HG03575 (cell line): ENCODE data around the gene TMEM223.
"Not testable (repeated sequence)": the region's sequence is repeated elsewhere in the genome, so short reads cannot be mapped to it uniquely, and the experiment has no call there.

Source experiments
- ATAC-seq: cut with Tn5 transposase; IDR thresholded peaks from one replicate; pipeline ENCODE4 v1.9.1; 2021; ENCODE audit not compliant: unreplicated experiment, insufficient number of reproducible peaks, low FRiP score; ENCODE audit errors: extremely low read depth

Gene TMEM223

DNA sequence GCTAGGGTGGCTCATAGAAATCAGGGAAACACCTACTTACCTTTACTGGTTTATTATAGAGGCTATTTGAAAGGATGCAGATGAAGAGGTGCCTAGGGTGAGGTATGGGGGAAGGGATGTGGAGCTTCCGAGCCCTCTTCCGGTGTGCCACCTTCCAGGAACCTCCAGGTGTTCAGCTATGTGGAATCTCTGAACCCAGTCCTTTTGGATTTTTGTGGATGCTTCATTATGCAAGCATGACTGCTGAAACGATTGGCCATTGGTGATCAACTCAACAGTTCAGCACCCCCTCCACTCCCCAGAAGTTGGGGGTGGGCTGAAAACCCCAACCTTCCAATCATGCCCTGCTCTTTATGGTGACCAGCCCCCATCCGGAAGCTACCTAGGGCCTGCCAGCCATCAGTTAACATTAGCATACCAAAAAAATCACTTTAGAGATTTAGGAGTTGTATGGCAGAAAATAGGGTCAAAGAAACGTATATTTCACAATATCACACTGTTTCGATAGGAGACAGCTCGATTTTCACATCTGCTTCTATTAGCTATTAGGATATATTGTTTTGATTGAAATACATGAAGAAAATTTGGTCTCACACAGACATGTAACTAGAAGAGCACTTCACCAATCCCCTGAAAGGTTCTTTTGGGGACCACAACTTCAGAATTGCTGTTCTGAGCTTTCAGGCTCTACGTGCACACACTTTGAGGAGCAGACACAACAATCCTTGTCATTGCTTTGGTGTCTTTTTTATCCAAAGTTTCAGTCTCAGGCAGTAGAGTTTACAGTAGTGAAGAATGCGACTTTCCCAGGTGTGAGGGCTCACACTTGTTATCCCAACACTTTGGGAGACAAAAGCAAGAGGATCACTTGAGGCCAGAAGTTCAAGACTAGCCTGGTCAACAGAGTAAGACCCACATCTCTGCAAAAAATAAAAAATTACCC is 33.7 kb downstream of the TMEM223 start:
- no peak for ATAC-seq

DNA sequence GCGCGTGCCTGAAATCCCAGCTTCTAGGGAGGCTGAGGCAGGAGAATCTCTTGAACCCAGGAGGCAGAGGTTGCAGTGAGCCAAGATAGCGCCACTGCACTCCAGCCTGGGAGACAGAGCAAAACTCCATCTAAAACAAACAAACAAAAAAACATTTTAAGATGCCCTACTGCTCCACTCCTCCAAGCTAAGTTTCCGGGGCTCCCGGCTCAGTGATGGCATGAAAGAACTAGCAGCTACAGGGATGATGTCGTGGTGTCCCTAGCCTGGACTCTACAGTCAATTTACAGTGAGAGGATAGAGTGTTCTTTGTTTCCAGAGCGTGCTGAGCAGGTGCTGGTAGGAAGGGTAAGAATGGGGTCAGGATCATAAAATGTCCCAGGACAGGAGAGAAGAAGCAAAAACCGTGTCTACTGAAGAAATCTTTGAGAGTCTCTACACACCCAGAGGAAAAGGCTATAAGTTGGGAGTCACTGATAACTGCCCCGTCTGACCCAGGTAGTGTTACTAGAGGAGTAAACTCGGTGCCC is 36.7 kb downstream of the TMEM223 start:
- no peak for ATAC-seq

DNA sequence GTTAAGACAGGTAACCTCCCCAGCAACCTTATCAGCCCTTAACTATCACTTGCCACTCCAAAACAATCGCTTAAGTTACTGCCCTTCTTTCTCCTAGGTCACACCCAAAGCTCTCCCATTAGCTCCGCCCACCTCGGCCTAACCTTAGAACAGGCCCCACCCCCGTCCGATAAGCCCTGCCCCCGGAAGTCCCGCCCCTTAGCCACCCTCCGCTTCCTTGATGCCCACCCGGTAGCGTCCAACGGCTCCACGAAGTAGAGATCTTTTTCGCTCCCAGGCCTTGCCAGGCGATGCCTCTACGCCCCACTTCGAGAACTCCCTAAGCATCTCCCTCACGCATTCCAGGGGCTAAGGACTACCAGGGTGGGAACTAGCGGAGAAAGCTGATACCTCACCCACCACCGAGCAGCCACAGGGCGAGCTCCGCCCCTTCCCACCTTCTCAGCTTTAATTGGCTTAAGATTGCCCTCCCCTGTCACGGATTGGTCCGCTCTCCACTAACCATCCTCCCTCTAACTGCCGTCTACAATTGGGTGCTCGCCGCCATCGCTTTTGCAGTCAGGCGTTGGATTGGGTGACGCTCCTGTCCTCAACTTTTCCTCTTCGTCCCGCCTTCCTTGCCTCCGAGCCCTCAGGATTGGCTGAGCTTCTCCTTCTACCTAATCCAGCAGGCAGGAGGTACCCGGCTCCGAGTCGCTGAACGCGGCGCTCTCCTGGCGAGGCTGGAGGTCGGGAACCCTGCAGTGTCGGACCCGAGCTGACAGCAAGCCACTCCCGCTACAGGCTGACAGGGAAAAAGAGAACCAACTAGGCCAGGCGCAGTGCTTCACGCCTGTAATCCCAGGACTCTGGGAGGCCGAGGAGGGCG is 37.8 kb downstream of the TMEM223 start, which contains the start of gene ZBTB3:
Gene ZBTB3, minus strand, starts transcription at position 425 of the 868 bp plus-strand sequence. CDS start 496 bp downstream, outside the sequence.
- ATAC-seq = peak; percentile 87

DNA sequence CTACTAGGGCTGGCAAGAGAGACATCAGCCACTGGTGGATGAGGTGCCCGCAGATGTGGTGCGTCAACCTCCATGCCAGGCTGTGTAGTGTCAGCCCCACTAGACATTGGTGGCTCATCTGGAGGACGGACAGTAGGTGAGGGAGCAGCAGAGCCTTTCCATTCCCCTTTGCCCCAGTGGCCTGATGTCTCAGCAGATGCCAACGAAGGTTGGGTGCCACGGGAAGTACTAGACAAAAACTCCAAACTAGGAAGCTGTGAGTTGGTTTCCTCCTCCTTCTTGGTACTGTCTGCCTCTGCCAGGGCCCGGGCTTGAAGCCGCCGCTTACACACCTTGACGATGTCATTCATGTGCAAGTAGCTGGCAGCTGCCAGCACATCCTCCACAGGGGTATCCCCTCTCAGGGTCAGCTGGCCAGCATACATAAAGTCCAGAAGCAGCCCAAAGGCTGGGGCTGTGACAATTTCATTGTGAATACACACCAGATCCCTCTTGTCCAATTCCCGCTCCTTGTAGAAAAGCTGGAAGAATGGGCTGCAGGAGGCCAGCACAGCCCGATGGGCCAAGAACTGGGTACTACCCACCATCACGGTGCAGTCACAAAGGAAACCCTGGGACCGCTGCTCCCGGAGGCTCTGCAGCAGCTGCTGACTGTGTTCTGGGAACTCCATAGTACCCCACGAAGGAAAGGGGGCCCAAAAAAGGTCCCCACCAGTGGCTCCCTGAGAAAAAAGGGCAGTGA is 38.6 kb downstream of the TMEM223 start:
- no peak for ATAC-seq

DNA sequence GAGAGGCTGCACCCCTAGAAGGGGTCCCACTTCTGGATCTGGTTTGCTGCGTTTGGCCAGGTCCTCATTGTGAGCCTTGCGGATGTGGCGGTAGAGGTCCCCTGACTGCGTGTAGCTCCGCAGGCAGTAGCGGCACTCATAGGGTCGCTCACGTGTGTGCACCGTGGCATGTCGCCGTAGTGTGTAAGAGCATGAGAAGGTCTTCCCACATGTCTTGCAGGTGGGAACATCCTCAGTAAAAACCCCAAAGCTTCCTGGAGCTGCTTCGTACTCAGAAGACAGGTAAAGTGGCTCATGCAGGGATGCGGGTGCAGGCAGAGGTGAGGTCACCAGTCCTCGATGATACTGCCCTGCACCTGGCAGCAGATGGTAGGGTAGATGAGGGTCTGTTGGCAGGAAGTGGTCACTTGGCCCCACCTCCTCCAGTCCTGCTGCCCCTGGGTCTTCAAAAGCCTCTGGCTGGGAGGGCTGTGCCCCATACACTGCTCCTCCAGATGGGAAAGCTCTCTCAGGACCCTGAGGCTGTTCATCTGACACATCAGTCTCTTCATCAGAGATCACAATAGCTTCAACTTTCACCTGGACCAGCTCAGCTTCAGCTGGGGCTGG is 39.5 kb downstream of the TMEM223 start:
- no peak for ATAC-seq

DNA sequence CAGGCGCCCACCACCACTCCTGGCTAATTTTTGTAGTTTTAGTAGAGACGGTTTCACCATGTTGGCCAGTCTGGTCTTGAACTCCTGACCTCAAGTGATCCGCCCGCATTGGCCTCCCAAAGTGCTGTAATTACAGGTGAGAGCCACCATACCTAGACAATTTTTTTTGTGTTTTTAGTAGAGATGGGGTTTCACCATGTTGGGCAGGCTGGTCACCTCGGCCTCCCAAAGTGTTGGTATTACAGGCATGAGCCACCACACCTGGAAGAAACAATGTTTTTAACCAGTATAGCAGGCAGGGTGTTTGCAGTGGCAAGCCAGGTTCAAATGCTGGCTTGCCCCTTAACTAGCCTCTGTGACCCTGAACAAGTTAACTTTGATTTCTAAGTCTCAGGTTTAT is 41.9 kb downstream of the TMEM223 start:
- not testable (repeated sequence) for ATAC-seq

DNA sequence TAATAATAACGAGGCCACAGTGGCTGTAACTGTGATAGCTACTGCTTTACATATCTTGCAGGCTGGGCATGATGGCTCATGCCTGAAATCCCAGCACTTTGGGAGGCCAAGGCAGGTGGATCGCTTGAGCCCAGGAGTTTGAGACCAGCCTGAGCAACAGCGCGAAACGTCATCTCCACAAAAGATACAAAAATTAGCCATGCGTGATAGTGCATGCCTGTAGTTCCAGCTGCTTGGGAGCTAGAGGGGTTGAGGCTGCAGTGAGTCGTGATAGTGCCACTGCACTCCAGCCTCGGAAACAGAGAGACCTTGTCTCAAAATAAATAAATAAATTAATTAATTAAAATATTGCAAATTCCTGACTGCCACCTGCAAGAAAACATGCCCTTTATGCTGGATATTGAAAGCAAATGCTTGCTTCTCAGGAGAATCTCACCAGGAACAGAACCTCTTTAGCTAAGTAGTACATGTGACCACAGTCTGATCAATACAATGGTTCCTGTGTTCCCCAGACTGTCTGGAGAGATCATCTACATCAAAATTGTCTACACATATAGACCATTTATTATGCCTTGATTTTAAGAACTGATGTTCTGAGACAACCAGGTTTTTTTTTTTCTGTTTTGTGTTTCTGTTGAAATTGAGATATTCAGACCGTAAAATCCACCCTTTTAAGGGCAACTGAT is 44.2 kb downstream of the TMEM223 start:
- ATAC-seq = no peak
